HEK293 (cell line): ENCODE data around the gene TMEM72.

Experiments used
- AEBP2 ChIP-seq: fragments of 450-650 bp; formaldehyde crosslinking; IDR thresholded peaks from 2 replicates; pipeline ENCODE4 v1.5.1; 2016; ENCODE audit warnings: missing biosample characterization, missing genetic modification characterization, borderline replicate concordance
- ATF2 ChIP-seq: fragments of 450-650 bp; formaldehyde crosslinking; IDR thresholded peaks from 2 replicates; pipeline ENCODE4 v1.5.1; 2016; ENCODE audit warnings: missing biosample characterization, missing genetic modification characterization, low read depth
- HIC1 ChIP-seq: fragments of 450-650 bp; formaldehyde crosslinking; IDR thresholded peaks from 2 replicates; pipeline ENCODE4 v1.5.1; 2016; ENCODE audit warnings: missing biosample characterization, missing genetic modification characterization
- IKZF3 ChIP-seq: fragments of 450-650 bp; IDR thresholded peaks from 2 replicates; pipeline ENCODE4 v1.5.0; 2018; ENCODE audit warnings: missing biosample characterization, mild to moderate bottlenecking, missing genetic modification characterization, moderate library complexity
- KLF17 ChIP-seq: fragments of 450-650 bp; formaldehyde crosslinking; IDR thresholded peaks from 2 replicates; pipeline ENCODE4 v1.5.1; 2016; ENCODE audit warnings: missing biosample characterization, missing genetic modification characterization
- OSR2 ChIP-seq: fragments of 450-650 bp; formaldehyde crosslinking; IDR thresholded peaks from 2 replicates; pipeline ENCODE4 v1.5.1; 2016; ENCODE audit warnings: missing biosample characterization, missing genetic modification characterization
- PATZ1 ChIP-seq: fragments of 450-650 bp; formaldehyde crosslinking; IDR thresholded peaks from 2 replicates; pipeline ENCODE4 v1.5.1; 2016; ENCODE audit warnings: missing biosample characterization, missing genetic modification characterization
- SP7 ChIP-seq: fragments of 450-650 bp; formaldehyde crosslinking; IDR thresholded peaks from 2 replicates; pipeline ENCODE4 v1.5.1; 2016; ENCODE audit warnings: missing biosample characterization, missing genetic modification characterization
- ZIC2 ChIP-seq: fragments of 450-650 bp; formaldehyde crosslinking; IDR thresholded peaks from 2 replicates; pipeline ENCODE4 v1.5.1; 2016; ENCODE audit warnings: missing biosample characterization, missing genetic modification characterization
- ZNF335 ChIP-seq: fragments of 450-650 bp; formaldehyde crosslinking; conservative IDR thresholded peaks from 2 replicates; pipeline ENCODE4 v1.5.1; 2016; ENCODE audit warnings: missing biosample characterization, missing genetic modification characterization
- ZNF423 ChIP-seq: fragments of 450-650 bp; formaldehyde crosslinking; IDR thresholded peaks from 2 replicates; pipeline ENCODE4 v1.5.1; 2016; ENCODE audit warnings: missing biosample characterization, missing genetic modification characterization
- ZNF518A ChIP-seq: fragments of 450-650 bp; formaldehyde crosslinking; conservative IDR thresholded peaks from 2 replicates; pipeline ENCODE4 v1.5.1; 2016; ENCODE audit warnings: low read depth, missing biosample characterization, missing genetic modification characterization
- ZSCAN16 ChIP-seq: fragments of 450-650 bp; formaldehyde crosslinking; IDR thresholded peaks from 2 replicates; pipeline ENCODE4 v1.5.1; 2016; ENCODE audit warnings: missing biosample characterization, missing genetic modification characterization

Gene TMEM72

GRCh38 chr10:44902941-44903545, 8.1 kb upstream of the TMEM72 start (continued):
- peak; percentile 34; the same call in 1 of the 2 replicates for TF ChIP-seq OSR2 (tag by site-specific recombination)
- no peak for TF ChIP-seq ZSCAN16 (tag by site-specific recombination)
- TF ChIP-seq SP7: peak; percentile 78
- TF ChIP-seq ZNF423: peak; percentile 81; the same call in 1 of the 2 replicates
- TF ChIP-seq ZIC2 (tag by site-specific recombination): peak; percentile 95
- peak; percentile 87 for TF ChIP-seq IKZF3 (tag by site-specific recombination)
- TF ChIP-seq HIC1 (tag by site-specific recombination): peak; percentile 65; the same call in 1 of the 2 replicates
- peak; percentile 64 for TF ChIP-seq PATZ1
- 0 out of 2 replicates have a peak, but pooled peaks have one; percentile 32 for TF ChIP-seq ZNF518A (tag by site-specific recombination)
- TF ChIP-seq ATF2: peak; percentile 77
- TF ChIP-seq ZNF335 (tag by site-specific recombination): no peak
- TF ChIP-seq AEBP2 (tag by site-specific recombination): no peak
- peak; percentile 58; the same call in 1 of the 2 replicates for TF ChIP-seq KLF17 (tag by site-specific recombination)
